OCI-LY3 (cell line): ENCODE results near the gene PIP5K1C.

ENCODE experiments used
- H2AFZ ChIP-seq: fragments of 200-600, 300-600 bp; shearing (Covaris generic); 2 replicates; pipeline ENCODE4 v1.6.0; 2014; ENCODE audit warnings: antibody characterized with exemption, low read depth, low read length
- H3K27ac ChIP-seq: fragments of 200-600, 300-600 bp; sonication (generic); 2 replicates; pipeline ENCODE4 v1.5.1; 2014; ENCODE audit warnings: mild to moderate bottlenecking, low read length, moderate library complexity, mixed read lengths
- H3K27me3 ChIP-seq: fragments of 200-600, 300-600 bp; sonication (generic); 2 replicates; pipeline ENCODE4 v1.6.1; 2014; ENCODE audit warnings: low read depth, low read length, mixed read lengths
- H3K36me3 ChIP-seq: fragments of 200-600, 300-600 bp; sonication (generic); replicated peaks from 2 replicates; pipeline ENCODE3; 2014; ENCODE audit warnings: low read depth, low read length, mixed read lengths
- H3K4me1 ChIP-seq: fragments of 300-600, 200-600 bp; sonication (generic); 2 replicates; pipeline ENCODE4 v1.6.1; 2014; ENCODE audit warnings: low read length, mixed read lengths
- H3K4me2 ChIP-seq: fragments of 200-600, 300-600 bp; sonication (generic); 2 replicates; pipeline ENCODE4 v1.6.1; 2014; ENCODE audit warnings: low read length, mixed read lengths
- H3K4me3 ChIP-seq: fragments of 300-600, 200-600 bp; sonication (generic); 2 replicates; pipeline ENCODE4 v1.5.1; 2014; ENCODE audit warnings: antibody characterized with exemption, mild to moderate bottlenecking, low read length, moderate library complexity
- H3K79me2 ChIP-seq: fragments of 300-600, 200-600 bp; shearing (Covaris generic); 2 replicates; pipeline ENCODE4 v1.6.1; 2014; ENCODE audit warnings: mild to moderate bottlenecking, low read length, mixed read lengths
- H3K9ac ChIP-seq: fragments of 300-600, 200-600 bp; shearing (Covaris generic); 2 replicates; pipeline ENCODE4 v1.6.0; 2014; ENCODE audit warnings: mild to moderate bottlenecking, low read length, moderate library complexity
- H3K9me3 ChIP-seq: fragments of 200-600, 300-600 bp; shearing (Covaris generic); 2 replicates; pipeline ENCODE4 v1.6.1; 2014; ENCODE audit warnings: low read length, mixed read lengths; ENCODE audit not compliant: insufficient read depth
- H4K20me1 ChIP-seq: fragments of 200-600, 300-600 bp; sonication (generic); 2 replicates; pipeline ENCODE4 v1.6.1; 2016; ENCODE audit warnings: low read length, mixed read lengths; ENCODE audit not compliant: insufficient read depth
- EZH2phosphoT487 ChIP-seq: fragments of 200-600 bp; shearing (Covaris generic); IDR thresholded peaks from 2 replicates; pipeline ENCODE4 v1.6.1; 2018; ENCODE audit warnings: antibody characterized with exemption, mixed run types, low read depth
- TF ChIP-seq, protein P1 (sequence below): fragments of 200-600, 300-600 bp; sonication (generic); IDR thresholded peaks from 2 replicates; pipeline ENCODE4 v1.5.1; 2014; ENCODE audit warnings: antibody characterized with exemption, low read length, low read depth

The PIP5K1C gene

DNA sequence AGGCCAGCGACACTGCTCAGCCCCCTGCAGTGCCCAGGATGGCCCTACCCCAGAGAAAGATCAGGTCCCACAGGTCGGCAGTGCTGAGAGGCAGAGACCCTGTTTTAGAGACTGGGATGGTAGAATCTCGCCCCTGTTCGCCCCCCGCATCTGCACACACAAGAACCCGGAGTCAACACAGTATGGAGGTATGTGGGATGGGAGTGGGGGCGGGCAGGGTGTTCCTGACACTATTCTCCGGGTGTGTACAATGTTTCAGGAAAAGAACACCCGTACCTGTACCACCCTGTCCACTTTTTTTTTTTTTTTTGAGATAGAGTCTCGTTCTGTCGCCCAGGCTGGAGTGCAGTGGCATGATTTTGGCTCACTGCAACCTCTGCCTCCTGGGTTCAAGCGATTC is 19.3 kb downstream of the PIP5K1C start:
- H3K36me3 ChIP-seq = peaks cover 30% of the 10 kb centered on the region
- no peaks in the 10 kb centered on the region for H3K27me3 ChIP-seq
- peaks cover 10% of the 10 kb centered on the region; the same call in 1 of the 2 replicates for H3K9me3 ChIP-seq
- no peak overlapping the region for H3K27ac ChIP-seq
- H4K20me1 ChIP-seq = peaks cover 61% of the 10 kb centered on the region
- no peak overlapping the region for H3K9ac ChIP-seq
- H3K4me1 ChIP-seq = peaks cover 6% of the 10 kb centered on the region; the same call in 1 of the 2 replicates
- H3K4me2 ChIP-seq = no peak overlapping the region
- no peak for TF ChIP-seq EZH2phosphoT487
- TF ChIP-seq, protein P1, sequence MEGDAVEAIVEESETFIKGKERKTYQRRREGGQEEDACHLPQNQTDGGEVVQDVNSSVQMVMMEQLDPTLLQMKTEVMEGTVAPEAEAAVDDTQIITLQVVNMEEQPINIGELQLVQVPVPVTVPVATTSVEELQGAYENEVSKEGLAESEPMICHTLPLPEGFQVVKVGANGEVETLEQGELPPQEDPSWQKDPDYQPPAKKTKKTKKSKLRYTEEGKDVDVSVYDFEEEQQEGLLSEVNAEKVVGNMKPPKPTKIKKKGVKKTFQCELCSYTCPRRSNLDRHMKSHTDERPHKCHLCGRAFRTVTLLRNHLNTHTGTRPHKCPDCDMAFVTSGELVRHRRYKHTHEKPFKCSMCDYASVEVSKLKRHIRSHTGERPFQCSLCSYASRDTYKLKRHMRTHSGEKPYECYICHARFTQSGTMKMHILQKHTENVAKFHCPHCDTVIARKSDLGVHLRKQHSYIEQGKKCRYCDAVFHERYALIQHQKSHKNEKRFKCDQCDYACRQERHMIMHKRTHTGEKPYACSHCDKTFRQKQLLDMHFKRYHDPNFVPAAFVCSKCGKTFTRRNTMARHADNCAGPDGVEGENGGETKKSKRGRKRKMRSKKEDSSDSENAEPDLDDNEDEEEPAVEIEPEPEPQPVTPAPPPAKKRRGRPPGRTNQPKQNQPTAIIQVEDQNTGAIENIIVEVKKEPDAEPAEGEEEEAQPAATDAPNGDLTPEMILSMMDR = no peak
- peaks cover 37% of the 10 kb centered on the region for H3K79me2 ChIP-seq
- H2AFZ ChIP-seq = no peak overlapping the region
- no peak overlapping the region for H3K4me3 ChIP-seq

DNA sequence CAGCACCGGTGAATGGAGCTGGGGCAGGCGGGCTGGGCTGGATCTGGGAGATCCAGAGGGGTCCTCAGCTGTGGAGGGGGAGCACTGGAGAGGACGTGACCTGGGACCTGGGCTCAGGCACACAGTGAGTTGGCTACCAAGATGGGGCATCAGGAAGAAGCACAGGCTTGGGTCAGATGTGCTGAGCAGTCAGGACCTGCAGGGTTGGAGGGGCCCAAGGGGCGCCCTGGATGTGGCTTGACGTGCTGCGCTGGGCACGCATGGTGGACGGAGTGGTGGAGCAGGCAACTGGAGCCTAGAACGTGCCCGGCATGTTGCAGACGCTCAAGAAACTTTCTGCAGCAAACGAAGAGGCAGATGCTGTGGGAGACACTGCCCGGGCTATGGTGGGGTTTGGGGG is 20.7 kb downstream of the PIP5K1C start:
- peaks cover 38% of the 10 kb centered on the region for H3K79me2 ChIP-seq
- TF ChIP-seq EZH2phosphoT487 = no peak
- TF ChIP-seq, protein P1 = no peak
- no peaks in the 10 kb centered on the region for H3K27me3 ChIP-seq
- H3K9ac ChIP-seq = no peak overlapping the region
- H3K4me2 ChIP-seq = no peak overlapping the region
- peaks cover 72% of the 10 kb centered on the region for H4K20me1 ChIP-seq
- peaks cover 5% of the 10 kb centered on the region; the same call in 1 of the 2 replicates for H3K9me3 ChIP-seq
- no peak overlapping the region for H3K27ac ChIP-seq
- H2AFZ ChIP-seq = no peak overlapping the region
- H3K4me3 ChIP-seq = no peak overlapping the region
- H3K36me3 ChIP-seq = peaks cover 26% of the 10 kb centered on the region
- H3K4me1 ChIP-seq = peaks cover 6% of the 10 kb centered on the region; the same call in 1 of the 2 replicates

DNA sequence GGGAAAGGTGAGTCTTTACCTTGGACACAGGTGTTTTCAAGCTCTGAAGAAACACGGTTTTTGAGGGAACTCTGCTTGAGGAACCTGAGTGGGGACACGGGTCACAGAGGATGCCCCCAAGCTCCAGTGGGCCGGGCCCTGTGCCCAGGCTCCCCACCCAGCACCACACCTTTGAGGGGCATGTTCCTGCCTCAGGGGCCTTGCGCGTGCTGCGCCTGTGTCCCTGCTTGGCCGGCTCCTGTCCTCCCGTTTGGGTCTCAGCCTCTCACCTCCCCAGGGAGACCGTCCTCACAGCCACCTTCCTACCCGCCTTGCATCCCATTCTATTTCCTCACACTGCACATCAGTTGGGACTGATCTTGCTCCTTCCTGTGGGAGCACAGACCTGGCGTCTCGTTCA is 21.1 kb downstream of the PIP5K1C start:
- H3K27ac ChIP-seq = no peak overlapping the region
- H3K9me3 ChIP-seq = peaks cover under 1% of the 10 kb centered on the region; the same call in 1 of the 2 replicates
- no peak overlapping the region for H3K4me2 ChIP-seq
- no peaks in the 10 kb centered on the region for H3K27me3 ChIP-seq
- no peak overlapping the region for H3K9ac ChIP-seq
- H3K79me2 ChIP-seq = peaks cover 36% of the 10 kb centered on the region
- H4K20me1 ChIP-seq = peaks cover 71% of the 10 kb centered on the region
- no peak overlapping the region for H2AFZ ChIP-seq
- no peak overlapping the region for H3K4me3 ChIP-seq
- TF ChIP-seq EZH2phosphoT487 = no peak
- TF ChIP-seq, protein P1 = no peak
- peaks cover 4% of the 10 kb centered on the region; the same call in 1 of the 2 replicates for H3K4me1 ChIP-seq
- H3K36me3 ChIP-seq = peaks cover 23% of the 10 kb centered on the region

DNA sequence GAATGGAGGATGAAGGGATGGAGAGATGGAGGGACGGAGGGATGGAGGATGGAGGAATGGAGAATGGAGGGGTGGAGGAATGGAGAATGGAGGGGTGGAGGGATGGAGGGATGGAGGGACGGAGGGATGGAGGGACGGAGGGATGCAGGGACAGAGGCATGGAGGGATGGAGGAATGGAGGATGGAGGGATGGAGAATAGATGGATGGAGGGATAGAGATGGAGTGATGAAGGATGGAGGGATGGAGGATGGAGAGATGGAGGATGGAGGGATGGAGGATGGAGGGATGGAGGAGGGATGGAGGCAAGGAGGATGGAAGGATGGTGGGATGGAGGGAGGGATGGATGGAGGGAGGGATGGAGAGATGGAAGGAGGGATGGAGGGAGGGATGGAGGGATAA is 22.1 kb downstream of the PIP5K1C start:
- H3K4me2 ChIP-seq = no peak overlapping the region
- TF ChIP-seq, protein P1 = no peak
- TF ChIP-seq EZH2phosphoT487 = no peak
- peaks cover 74% of the 10 kb centered on the region for H4K20me1 ChIP-seq
- H2AFZ ChIP-seq = no peak overlapping the region
- H3K4me1 ChIP-seq = no peaks in the 10 kb centered on the region
- H3K4me3 ChIP-seq = no peak overlapping the region
- H3K27me3 ChIP-seq = no peaks in the 10 kb centered on the region
- peaks cover 34% of the 10 kb centered on the region for H3K79me2 ChIP-seq
- no peak overlapping the region for H3K27ac ChIP-seq
- no peak overlapping the region for H3K9ac ChIP-seq
- H3K36me3 ChIP-seq = peaks cover 18% of the 10 kb centered on the region
- no peaks in the 10 kb centered on the region for H3K9me3 ChIP-seq
